HL-60 (cell line): ENCODE measurements around the gene KCNAB1.
A peak's percentile ranks its signal among the peaks of the same experiment; 100 is the strongest.

Experiments
- DNase-seq, 2 experiments: peaks; one replicate each; pipeline ENCODE4 v3.0.0-alpha.2; 2010 to 2020; ENCODE audit warnings: low read depth in 1 of 2, low spot score in 1 of 2
- H3K27ac ChIP-seq: fragments of 250-450 bp; sonication (Bioruptor Pico); replicated peaks from 2 replicates; pipeline ENCODE4 v1.5.1; 2020; ENCODE audit warnings: mild to moderate bottlenecking, moderate library complexity
- H3K27me3 ChIP-seq: fragments of 250-450 bp; sonication (Bioruptor Pico); 2 replicates; pipeline ENCODE4 v1.5.1; 2021; ENCODE audit warnings: mild to moderate bottlenecking, moderate library complexity; ENCODE audit not compliant: insufficient read depth, poor library complexity, severe bottlenecking
- H3K4me3 ChIP-seq: replicated peaks from 2 replicates; pipeline ENCODE4 v1.5.1; 2011; ENCODE audit warnings: mild to moderate bottlenecking, control low read depth, low read length; ENCODE audit not compliant: insufficient read depth
- GABPA ChIP-seq: IDR thresholded peaks from 2 replicates; pipeline ENCODE4 v1.6.1; 2012; ENCODE audit warnings: low read depth
- POLR2AphosphoS5 ChIP-seq: IDR thresholded peaks from 2 replicates; pipeline ENCODE4 v1.6.1; 2012; ENCODE audit warnings: low read depth
- SPI1 ChIP-seq: IDR thresholded peaks from 2 replicates; pipeline ENCODE4 v1.6.1; 2012; ENCODE audit warnings: low read depth, mild to moderate bottlenecking, borderline replicate concordance
- TF ChIP-seq, protein P1 (sequence below): IDR thresholded peaks from one replicate; pipeline ENCODE4 v1.5.1; 2011; ENCODE audit warnings: low read length, control low read depth, inconsistent platforms; ENCODE audit not compliant: insufficient read depth
- TF ChIP-seq, protein P2 (sequence below): IDR thresholded peaks from 2 replicates; pipeline ENCODE4 v1.6.1; 2012; ENCODE audit warnings: low read depth; ENCODE audit not compliant: insufficient replicate concordance

Gene KCNAB1

GRCh38 chr3:156575641-156576040, 455.3 kb downstream of the KCNAB1 start:
- Histone ChIP-seq H3K27ac (no peak overlapping the region), H3K27me3 (no peaks in the 10 kb centered on the region), H3K4me3 (no peak overlapping the region)
- no peak for DNase-seq
- no peak for TF ChIP-seq SPI1
- TF ChIP-seq, protein P1, sequence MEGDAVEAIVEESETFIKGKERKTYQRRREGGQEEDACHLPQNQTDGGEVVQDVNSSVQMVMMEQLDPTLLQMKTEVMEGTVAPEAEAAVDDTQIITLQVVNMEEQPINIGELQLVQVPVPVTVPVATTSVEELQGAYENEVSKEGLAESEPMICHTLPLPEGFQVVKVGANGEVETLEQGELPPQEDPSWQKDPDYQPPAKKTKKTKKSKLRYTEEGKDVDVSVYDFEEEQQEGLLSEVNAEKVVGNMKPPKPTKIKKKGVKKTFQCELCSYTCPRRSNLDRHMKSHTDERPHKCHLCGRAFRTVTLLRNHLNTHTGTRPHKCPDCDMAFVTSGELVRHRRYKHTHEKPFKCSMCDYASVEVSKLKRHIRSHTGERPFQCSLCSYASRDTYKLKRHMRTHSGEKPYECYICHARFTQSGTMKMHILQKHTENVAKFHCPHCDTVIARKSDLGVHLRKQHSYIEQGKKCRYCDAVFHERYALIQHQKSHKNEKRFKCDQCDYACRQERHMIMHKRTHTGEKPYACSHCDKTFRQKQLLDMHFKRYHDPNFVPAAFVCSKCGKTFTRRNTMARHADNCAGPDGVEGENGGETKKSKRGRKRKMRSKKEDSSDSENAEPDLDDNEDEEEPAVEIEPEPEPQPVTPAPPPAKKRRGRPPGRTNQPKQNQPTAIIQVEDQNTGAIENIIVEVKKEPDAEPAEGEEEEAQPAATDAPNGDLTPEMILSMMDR: no peak
- no peak for TF ChIP-seq GABPA
- TF ChIP-seq, protein P2, sequence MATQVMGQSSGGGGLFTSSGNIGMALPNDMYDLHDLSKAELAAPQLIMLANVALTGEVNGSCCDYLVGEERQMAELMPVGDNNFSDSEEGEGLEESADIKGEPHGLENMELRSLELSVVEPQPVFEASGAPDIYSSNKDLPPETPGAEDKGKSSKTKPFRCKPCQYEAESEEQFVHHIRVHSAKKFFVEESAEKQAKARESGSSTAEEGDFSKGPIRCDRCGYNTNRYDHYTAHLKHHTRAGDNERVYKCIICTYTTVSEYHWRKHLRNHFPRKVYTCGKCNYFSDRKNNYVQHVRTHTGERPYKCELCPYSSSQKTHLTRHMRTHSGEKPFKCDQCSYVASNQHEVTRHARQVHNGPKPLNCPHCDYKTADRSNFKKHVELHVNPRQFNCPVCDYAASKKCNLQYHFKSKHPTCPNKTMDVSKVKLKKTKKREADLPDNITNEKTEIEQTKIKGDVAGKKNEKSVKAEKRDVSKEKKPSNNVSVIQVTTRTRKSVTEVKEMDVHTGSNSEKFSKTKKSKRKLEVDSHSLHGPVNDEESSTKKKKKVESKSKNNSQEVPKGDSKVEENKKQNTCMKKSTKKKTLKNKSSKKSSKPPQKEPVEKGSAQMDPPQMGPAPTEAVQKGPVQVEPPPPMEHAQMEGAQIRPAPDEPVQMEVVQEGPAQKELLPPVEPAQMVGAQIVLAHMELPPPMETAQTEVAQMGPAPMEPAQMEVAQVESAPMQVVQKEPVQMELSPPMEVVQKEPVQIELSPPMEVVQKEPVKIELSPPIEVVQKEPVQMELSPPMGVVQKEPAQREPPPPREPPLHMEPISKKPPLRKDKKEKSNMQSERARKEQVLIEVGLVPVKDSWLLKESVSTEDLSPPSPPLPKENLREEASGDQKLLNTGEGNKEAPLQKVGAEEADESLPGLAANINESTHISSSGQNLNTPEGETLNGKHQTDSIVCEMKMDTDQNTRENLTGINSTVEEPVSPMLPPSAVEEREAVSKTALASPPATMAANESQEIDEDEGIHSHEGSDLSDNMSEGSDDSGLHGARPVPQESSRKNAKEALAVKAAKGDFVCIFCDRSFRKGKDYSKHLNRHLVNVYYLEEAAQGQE: no peak
- TF ChIP-seq POLR2AphosphoS5: no peak

- Histone ChIP-seq H3K27ac (no peak overlapping the region), H3K27me3 (no peaks in the 10 kb centered on the region), H3K4me3 (no peak overlapping the region)
- TF ChIP-seq SPI1 (no peak), POLR2AphosphoS5 (no peak), GABPA (no peak)
- TF ChIP-seq, protein P1: no peak
- TF ChIP-seq, protein P2: no peak
- DNase-seq: no peak
Observed at GRCh38 chr3:156576051-156576450, 455.7 kb downstream of the KCNAB1 start.

DNA sequence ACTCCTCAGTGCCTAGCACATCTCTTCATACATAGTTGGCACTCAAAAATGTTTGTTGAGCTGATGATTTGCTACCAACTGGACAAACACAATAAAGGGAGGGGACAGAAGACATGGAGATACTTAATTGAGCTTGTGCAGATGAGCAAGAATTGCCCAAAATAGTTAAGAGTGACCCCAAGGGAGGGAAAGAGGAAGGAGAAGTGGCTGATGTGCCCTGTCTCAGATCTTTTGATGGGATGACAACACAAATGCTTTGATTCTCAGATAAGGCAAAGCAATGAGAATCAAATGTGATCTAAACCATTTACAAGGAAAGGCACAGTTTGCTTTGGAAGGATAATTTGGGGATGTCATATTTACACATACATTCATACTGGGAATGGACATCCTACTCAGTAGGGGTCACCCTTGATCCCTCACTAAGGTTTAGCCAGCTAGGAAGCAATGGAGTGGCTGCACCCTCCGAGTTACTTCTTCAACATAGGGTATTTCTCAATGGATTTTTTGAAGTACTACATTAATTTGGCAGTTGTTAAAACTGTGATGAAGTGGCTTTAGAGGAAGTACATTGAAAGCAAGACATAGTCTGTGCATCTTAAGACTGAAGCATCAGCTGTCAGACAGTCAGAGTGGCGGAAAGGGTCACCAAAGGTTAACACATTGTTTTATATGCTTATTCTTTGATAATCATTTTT, 456.4 kb downstream of the KCNAB1 start:
- no peak overlapping the region for H3K4me3 ChIP-seq
- DNase-seq: peak in 1 of 2 experiments; percentile 26
- no peak for TF ChIP-seq POLR2AphosphoS5
- TF ChIP-seq GABPA: no peak
- TF ChIP-seq, protein P2: no peak
- no peak; the same call in 1 of the 2 replicates for TF ChIP-seq SPI1
- TF ChIP-seq, protein P1: no peak
- no peaks in the 10 kb centered on the region for H3K27me3 ChIP-seq
- H3K27ac ChIP-seq: no peak overlapping the region
